ENCODE data around the gene NATD1. TPM values are rescaled to one million over a fixed set of nuclear protein-coding genes. Genes with fewer than 3 reads are reported as not detected.

Gene NATD1
- total and polyA plus RNA-seq, 9 of the 15 experiments (the other 6 are each of a cell fraction or from before 2014, with no cell fraction given): 0.24 to 5.4 (median 1.6) TPM

- TF ChIP-seq ZNF512 (tag; IDR thresholded peaks at IDR 0.05) (no peak), CHD4 (IDR thresholded peaks at IDR 0.05; ENCODE audit: insufficient read depth, insufficient replicate concordance, low read depth, low read length, poor library complexity, severe bottlenecking) (peak; percentile 73), ZNF444 (CRISPR knock-in tag; IDR thresholded peaks at IDR 0.05) (no peak), KDM1A (IDR thresholded peaks at IDR 0.05) (peak; percentile 88 to 89), ARNT (IDR thresholded peaks at IDR 0.05) (no peak), SNIP1 (IDR thresholded peaks at IDR 0.05; ENCODE audit: low read depth) (peak; percentile 37; the same call in 1 of the 2 replicates), ARHGAP35 (IDR thresholded peaks at IDR 0.05; ENCODE audit: partially characterized antibody) (no peak), SRSF3 (IDR thresholded peaks at IDR 0.05; ENCODE audit: insufficient read depth, low read length) (no peak), CHD1 (IDR thresholded peaks at IDR 0.05; ENCODE audit: low read length) (no peak), YY1 (IDR thresholded peaks at IDR 0.05; ENCODE audit: borderline replicate concordance in 1 of 3, control insufficient read depth in 1 of 3, extremely low read depth in 1 of 3, insufficient read depth in 3 of 3, insufficient read length in 1 of 3, insufficient replicate concordance in 2 of 3, low read depth in 1 of 3, low read length in 2 of 3) (no peak), MTA3 (IDR thresholded peaks at IDR 0.05; ENCODE audit: borderline replicate concordance) (no peak), ZFP36 (IDR thresholded peaks at IDR 0.05; ENCODE audit: low read depth, low read length, partially characterized antibody) (no peak), E2F8 (IDR thresholded peaks at IDR 0.05; ENCODE audit: low read depth, partially characterized antibody) (no peak), TCF7 (IDR thresholded peaks at IDR 0.05; ENCODE audit: borderline replicate concordance) (no peak), NR2F6 (CRISPR knock-in tag; IDR thresholded peaks at IDR 0.05) (no peak), RCOR1 (IDR thresholded peaks at IDR 0.05; ENCODE audit: borderline replicate concordance in 1 of 2, low read depth in 2 of 2, low read length in 2 of 2) (peak in 1 of 2 experiments; percentile 75; a peak in 2 of 4 replicates), ZNF76 (CRISPR knock-in tag; IDR thresholded peaks at IDR 0.05; ENCODE audit: borderline replicate concordance) (no peak), BRCA1 (IDR thresholded peaks at IDR 0.05) (no peak), BRCA1 (CRISPR knock-in tag; IDR thresholded peaks at IDR 0.05) (no peak)
Observed at GRCh38 chr17:21253646-21254441, 634 bp upstream of the NATD1 start (continued).

All from K562 (cell line).